Activated CD8-positive, alpha-beta memory T cell treated with anti-CD3 and anti-CD28 coated beads for 24 hours (primary cell): Measurements from ENCODE around the gene KRTAP13-3.

Experiments
- DNase-seq: peaks from one replicate; pipeline ENCODE4 v3.0.0-alpha.2; 2020

Gene KRTAP13-3, protein sequence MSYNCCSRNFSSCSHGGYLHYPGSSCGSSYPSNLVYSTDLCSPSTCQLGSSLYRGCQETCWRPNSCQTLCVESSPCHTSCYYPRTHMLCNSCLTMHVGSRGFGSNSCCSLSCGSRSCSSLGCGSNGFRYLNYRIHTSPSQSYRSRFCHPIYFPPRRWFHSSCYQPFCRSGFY

DNA sequence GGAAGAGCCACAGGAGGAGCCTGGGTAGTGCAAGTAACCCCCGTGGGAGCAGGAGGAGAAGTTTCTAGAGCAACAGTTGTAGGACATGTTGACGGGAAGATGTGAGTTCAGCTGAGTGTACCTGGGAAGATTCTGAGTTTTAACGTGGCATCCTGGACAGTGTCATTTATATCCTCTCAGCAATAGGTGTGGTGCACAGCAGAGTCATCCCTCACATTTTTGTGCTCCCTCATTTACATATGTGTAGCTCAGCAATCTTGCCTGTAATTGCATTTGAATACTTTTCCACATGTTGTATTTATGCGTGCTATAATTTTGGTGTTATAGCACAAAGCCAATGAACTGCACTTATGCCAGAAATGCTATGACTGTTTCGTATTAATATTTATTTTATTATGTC is at the start of gene KRTAP13-3:
Gene KRTAP13-3 (minus strand): TSS at position 101 of the 400 bp plus-strand sequence. CDS start 14 bp downstream, at position 87.
- no peak for DNase-seq

DNA sequence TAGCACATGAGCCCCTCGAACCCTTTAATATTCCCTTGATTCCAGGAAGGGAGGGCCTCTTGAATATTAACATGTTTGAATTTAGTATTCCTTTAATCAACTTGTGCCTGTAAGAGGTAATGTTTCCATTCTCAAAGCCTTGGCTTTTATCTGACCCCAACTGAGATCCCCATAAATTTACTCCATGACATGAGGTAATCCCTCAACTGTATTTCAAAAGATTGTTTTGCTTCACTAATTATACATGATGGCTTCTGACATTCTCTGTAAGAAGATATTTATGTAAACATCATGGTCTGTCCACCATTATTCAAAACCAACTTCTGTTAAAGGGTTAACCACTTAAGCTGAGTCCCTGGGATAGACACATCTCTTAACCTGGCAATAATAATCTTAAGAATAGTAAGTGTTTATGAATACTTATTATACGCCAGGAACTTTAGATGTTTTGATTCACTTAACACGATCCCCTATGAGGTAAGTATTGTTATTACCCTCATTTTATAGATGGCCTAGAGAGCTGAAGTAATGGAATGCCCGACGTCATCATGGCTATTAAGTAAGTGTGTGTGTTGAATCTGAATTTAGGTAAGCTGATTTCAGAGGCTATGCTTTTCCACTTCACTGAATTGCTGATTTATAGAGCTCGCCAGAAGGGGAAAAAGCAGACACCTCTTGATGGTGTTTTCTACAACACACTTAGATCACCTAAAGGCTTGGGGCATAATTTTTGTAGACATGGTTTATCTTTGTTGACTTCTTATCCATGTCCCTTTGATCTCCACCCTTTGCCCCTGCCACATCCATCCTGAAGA is 43.4 kb upstream of the KRTAP13-3 start:
- DNase-seq, result no peak

DNA sequence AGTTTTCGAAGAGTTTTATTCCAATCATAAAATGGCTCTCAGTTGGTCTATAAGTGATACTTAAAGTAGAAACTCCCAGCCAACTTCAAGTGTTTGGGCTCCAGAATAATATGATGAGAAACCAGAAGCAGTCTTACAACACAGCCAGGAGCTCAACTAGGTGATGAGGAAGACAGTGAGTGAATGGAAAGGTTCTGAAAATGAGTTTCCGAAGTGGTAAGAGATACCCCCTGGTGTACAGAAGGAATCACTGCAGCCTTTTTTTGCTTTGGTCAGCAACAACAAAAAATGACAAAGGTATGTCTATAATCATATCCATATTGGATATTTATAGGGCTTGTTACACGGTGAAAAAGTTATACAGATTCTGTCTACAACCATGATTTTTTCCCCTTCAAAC is 38.0 kb upstream of the KRTAP13-3 start:
- DNase-seq, result no peak

DNA sequence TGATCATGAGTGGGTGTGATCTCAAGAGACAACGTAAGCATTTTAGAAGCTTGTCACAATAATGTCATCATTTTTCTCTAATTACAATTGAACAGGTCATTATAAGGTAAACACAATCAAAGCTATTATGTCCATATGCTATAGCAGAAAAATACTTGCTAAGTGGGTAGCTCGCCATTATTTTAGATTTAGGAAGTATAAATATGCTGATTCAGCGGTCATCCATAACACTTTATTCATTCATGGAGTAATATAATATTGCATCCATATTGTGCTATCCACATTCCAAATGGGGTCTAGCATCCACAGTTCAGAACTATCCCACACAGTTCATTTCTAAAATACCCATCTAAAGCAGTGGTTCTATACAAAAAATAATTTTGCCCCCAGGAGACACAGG is 22.8 kb upstream of the KRTAP13-3 start:
- DNase-seq, result no peak

DNA sequence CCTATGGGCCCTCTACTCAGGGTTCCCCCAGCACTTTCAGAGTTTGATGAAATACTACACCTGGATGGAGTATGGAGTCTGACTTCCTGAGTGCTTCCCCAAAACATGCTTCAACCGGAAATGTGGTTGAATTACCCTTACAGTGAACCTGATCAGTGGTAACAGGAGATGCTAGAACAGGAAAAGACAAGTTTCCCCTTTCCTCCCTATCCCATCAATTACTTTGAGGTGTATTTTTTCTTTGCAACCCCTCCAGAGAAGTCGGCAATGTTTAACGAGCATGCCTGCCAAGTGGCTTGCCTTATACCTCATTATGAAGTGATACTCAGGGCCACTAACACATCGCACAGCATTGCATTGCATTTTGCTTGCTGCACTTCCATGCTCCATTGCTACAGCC is 21.3 kb upstream of the KRTAP13-3 start:
- DNase-seq, result no peak

DNA sequence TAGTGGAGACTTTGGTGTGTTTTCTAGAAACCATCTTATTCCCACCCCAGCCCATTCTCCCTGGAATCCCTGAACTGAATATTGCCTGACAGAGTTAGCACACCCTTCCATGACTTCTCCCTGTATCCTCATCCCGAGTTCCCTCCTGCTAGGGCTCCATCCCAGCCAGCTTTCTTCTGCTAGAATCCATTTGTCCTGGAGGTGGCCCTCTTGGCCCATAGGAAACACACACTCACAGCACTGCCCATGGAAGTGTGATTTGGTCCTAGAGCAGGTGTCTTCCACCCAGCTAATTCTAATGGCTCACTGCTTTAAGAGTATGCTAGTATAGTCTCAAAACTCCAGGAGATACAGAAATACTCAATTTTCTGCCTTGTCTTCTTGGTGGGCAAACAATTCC is 18.5 kb upstream of the KRTAP13-3 start:
- no peak for DNase-seq

DNA sequence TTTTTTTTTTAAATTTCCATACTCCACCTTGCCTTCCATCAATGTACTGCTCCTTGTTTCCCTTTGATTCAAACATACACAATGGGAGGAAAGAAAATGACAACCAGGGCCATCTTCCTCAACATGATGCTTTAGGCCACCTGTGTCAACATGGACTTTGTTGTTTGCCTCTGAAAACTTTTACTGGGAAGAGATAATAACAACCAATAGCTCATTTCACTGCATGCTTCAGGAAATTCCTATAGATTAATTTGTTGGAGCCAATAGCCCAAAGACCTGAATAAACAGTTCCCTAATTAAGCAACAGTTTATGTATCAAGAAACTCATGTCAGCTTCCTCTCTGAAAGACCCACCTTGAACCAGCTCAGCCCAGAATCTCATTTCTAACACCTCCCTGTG is 17.5 kb upstream of the KRTAP13-3 start:
- DNase-seq, result no peak

DNA sequence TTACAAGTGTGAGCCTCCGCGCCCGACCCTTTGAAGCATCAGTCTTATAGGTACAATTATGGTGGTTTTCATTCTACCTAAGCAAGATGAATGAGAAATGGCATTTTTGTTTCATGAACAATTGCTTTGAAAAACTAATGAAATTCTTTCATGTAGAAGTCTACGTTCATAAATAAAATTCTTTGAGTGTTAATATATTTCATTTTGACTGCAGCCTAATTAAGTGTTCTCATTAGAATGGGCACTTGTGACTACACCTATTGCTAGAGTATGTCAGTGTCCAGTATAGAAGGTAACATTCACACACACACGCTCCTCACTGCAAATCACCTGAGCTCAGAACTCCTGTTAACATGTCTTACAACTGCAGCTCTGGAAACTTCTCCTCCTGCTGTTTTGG is 14.2 kb upstream of the KRTAP13-3 start, which contains the start of gene KRTAP15-1:
Gene KRTAP15-1 (plus strand): TSS at position 301 of the 400 bp plus-strand sequence. CDS start 53 bp downstream, at position 354.
- no peak for DNase-seq

DNA sequence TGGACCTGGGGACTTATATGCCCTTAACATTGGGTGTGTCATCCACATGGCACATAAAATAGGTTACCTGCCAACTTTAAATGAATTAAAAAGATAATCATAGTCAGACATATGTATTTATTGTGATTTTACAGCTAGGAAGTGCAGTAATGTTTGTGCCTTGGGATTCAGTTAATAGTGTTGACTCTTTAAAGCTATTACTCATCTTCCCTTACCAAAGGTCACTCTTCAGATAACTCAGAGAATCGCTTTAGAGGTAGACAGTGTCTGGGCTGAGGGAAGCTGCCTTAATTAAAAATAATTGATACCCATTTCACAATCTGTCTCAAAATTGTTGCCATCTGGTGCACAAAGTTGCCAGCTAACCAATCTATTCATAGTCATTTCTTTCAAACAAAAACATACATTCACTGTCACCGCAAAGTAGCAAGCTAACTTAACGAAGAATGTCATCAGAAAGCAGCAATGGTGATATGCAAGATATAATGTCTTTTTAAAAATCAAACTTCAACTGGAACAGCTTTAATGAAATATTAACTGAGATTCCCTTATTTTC is 11.4 kb upstream of the KRTAP13-3 start:
- no peak for DNase-seq

DNA sequence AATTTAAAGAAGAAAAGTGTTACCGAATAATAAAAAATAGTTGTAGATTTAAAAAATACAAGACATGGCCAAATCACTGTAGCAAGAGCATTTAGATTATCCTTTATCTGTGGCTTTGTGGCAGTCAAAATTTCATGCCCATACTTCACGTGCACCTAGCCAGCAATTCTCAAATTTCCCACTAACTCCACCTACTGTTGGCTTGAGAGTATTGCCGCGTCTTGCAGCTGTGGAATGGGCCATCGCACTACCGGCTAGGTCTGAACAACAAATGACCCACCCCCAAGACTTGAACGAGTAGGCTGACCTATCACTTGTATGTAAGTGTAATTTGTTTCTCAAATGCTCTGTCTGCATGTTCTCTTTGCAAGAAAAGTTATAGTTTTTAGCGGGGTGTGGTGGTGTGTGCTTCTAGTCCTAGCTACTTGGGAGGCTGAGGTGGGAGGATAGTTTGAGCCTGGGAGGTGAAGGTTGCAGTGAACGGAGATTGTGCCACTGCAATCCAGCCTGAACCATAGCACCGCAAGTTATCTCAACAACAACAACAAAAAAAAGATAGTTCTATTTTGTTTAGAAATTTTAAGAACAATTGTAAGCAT is 8.4 kb upstream of the KRTAP13-3 start:
- no peak for DNase-seq

DNA sequence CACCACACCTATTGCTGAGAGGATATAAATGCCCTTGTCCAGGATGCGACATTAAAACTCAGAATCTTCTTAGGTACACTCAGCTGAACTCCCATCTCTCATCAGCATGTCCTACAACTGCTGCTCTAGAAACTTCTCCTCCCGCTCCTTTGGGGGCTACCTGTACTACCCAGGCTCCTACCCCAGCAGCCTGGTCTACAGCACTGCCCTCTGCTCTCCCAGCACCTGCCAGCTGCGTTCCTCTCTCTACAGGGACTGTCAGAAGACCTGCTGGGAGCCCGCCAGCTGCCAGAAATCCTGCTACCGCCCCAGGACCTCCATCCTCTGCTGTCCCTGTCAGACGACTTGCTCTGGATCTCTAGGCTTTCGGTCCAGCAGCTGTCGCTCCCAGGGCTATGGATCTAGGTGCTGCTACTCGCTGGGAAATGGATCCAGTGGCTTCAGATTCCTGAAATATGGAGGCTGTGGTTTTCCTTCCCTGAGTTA is 4.5 kb upstream of the KRTAP13-3 start, which contains the start of gene KRTAP13-4:
Gene KRTAP13-4 (plus strand): TSS at position 51 of the 486 bp plus-strand sequence. CDS start 56 bp downstream, at position 107.
- DNase-seq, result no peak

DNA sequence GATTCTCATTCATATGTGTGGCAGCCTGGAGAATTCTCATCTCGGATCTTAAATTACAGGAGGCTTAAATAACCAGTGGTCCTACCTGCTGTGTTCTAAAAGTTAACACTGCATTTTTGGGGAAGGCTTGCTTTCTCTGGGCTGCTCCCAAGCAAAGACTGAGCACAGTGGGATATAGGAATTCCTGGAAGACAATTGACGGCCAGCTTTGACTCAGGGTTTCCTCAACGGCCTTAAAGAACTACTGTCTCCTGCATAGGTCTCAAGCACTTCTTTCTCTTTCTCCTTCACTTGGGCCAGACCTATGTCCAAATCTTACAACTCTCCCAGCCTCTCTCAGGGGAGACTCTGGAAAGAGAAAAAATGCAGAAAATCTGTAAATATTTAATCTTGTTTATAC is 1.0 kb upstream of the KRTAP13-3 start:
- no peak for DNase-seq

DNA sequence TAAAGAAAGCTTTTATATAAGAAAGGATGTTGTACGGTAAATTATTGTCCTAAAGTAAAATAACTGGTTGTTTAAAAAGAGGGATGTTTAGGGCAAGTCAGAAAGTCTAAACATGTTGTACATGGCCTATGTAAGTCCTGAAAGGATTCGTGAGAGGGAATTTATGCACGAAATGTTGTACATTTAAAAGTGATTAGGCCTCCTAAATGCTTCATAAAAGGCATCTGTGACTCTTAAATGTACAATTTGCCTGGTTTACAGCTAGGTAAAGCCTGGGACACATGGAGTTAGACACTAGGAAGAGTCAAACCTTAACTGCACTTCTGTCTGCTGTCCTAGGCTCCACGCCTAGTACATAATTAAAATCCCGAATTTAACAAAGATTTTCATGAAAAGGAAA is 9.7 kb downstream of the KRTAP13-3 start:
- DNase-seq, result no peak

DNA sequence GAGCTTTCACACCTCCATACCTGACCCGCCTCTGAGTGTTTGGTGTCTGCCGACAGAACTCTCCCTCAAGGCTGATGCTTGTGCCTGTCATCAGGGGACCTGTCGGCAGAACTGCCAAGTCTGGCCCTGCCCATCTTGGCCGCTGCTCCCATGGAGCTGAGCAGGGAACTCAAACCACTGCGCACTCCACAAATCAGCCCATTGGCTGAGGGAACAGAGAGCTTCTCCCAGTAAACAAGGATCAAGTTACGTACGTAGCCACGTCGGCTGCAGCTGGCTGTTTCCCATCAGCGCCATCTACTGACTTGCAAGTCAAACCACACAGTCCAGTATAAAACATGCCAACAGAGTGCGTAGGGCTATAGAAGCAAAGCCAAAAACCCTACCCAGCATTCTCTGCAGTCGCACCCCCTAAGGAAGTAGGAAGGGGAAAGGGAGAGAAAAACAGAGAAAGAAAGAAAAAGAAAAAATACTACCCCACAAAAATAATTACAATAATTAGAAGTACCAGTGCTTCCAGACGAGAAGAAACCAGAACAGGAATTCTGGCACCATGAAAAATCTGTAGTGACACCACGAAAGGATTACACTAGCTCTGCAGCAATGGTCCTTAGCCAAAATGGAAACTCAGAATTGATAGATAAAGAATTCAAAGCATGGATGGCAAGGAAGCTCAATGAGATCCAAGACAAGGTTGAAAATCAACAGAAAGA is 16.8 kb downstream of the KRTAP13-3 start:
- no peak for DNase-seq

DNA sequence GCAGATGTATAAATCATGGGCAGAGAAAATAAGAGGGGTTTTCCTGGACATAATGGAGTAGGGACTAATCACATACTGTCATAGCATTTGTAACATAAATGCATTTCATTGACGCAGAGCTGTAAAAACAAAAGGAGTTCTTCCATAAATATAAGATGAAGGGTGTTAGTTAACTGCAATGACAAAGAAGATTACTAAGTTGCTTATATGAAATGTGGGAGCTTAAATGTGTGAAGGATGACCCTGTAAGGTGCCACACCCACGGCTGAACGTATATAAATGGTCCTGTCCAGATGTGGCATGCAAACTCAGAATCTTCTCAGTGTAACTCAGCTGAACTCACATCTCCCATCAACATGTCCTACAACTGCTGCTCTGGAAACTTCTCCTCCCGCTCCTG is 30.0 kb downstream of the KRTAP13-3 start, which contains the start of gene KRTAP13-1:
Gene KRTAP13-1 (plus strand): TSS at position 301 of the 400 bp plus-strand sequence. CDS start 56 bp downstream, at position 357.
- DNase-seq, result no peak

DNA sequence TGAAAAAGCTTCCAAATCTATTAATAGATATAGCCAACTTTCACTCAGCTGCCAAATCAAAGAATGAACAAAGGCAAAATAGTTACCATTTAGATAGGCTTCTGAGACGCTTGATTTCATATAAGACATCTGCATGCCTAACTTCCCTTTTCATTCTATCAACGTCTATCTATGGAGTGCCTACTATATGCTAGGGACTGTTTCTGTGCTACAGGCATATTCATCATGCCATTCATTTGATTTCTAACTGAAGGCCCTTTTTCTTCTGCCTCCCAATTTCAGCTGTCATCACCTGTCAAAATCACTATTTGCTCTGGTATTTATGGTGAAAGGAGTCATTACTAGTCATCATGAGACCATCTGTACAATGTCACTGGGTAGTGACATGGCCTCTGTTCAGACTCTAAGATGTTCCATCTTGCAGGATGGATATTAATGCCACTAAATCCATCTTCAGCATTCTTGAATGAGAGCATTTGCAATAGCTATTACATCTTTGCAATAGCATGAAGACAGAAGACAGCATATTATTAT is 34.2 kb downstream of the KRTAP13-3 start:
- no peak for DNase-seq

DNA sequence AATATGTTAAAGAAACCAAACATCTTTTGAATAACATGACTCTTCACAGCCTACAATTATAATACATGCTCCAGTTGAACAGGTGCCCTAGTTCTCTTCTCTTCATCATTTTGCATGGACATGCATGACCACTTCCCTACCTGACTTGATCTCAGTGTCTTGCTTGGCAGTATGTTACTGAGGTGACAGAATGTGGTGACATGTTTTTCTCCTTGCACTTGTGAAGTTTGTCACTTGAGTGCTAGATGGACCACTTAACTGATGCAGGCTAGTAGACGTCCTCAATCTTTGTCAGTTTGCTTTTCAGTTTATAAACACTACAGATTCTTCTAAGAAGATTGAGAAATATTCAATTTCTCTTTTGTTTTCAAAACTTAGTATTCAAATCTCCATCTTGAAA is 43.5 kb downstream of the KRTAP13-3 start:
- DNase-seq, result no peak
